COLO668 (cell line): ENCODE results near the gene CYP4F2.
"Not testable (repeated sequence)": the region's sequence is repeated elsewhere in the genome, so short reads cannot be mapped to it uniquely, and the experiment has no call there.

Experiments used
- DNase-seq: peaks from one replicate; lab custom pipeline; 2025; ENCODE audit not compliant: unreplicated experiment; lab: John Stamatoyannopoulos, UW

The CYP4F2 gene, protein sequence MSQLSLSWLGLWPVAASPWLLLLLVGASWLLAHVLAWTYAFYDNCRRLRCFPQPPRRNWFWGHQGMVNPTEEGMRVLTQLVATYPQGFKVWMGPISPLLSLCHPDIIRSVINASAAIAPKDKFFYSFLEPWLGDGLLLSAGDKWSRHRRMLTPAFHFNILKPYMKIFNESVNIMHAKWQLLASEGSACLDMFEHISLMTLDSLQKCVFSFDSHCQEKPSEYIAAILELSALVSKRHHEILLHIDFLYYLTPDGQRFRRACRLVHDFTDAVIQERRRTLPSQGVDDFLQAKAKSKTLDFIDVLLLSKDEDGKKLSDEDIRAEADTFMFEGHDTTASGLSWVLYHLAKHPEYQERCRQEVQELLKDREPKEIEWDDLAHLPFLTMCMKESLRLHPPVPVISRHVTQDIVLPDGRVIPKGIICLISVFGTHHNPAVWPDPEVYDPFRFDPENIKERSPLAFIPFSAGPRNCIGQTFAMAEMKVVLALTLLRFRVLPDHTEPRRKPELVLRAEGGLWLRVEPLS

GRCh38 chr19:15897738-15898276 lies at the start of gene CYP4F2:
TSS of gene CYP4F2 (minus strand) at chr19:15898074. CDS start at chr19:15897611, 463 bp downstream.
- no peak for DNase-seq

DNA sequence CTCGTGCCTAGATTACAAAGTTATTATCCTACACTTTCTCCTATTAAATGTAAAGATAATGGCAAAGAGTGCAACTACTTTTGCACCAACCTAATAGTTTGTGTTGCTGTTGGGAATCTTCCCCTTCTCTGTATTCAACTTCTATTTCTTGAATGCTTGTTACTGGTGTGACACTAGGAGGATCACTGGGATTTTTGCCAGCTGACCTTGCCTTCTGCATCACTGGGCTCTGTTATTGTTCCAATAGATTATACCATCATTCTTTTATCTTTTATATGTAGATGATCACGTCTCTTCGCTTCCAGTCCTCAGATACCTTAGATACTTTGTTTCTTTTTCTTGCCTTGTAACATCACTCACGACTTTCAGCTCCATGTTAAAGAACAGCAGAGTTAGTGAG lies 47.4 kb upstream of the CYP4F2 start:
- no peak for DNase-seq

DNA sequence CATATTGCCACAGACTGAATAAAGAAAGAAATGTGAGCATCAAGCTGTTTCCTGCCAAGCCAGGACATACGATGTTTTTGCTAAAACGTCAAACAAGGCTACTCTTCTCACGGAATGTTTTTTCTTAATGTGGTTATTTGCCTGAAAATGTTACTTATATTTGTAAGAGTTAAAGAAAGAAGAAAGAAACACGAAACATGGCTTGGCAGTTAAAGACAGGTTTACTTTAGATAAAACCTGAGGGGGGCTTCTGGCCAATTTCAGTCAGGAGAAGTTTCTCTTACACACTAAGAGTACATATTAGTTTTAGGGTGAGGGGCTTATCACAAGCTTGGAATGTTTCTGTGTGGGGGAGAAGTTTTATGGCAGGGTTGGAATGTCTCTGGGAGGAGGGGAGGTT lies 46.5 kb upstream of the CYP4F2 start:
- no peak for DNase-seq

- no peak for DNase-seq
Measured at GRCh38 chr19:15937771-15938170, 39.9 kb upstream of the CYP4F2 start.

DNA sequence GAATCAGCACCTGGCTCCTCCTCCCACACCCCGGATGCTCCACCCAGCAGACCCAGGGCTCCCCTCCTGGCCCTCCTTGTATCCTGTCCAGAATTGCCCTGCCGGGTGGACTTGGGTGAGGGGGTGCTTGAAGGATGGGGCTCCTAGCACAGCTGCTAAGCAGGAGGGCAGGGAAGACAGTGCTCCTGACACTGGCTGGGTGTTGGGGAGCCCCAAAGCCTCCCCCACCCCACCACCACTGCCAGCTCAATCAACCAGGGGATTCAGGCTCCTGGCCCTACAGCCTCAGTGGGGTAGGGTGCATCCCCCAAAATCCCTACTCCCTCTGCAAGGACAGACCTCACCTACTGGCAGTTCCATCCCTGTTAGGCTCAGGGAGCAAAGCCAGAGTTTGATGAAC lies 39.1 kb upstream of the CYP4F2 start:
- no peak for DNase-seq

GRCh38 chr19:15936173-15936572 lies 38.3 kb upstream of the CYP4F2 start:
- DNase-seq = no peak

GRCh38 chr19:15935167-15935702 lies 37.4 kb upstream of the CYP4F2 start:
- DNase-seq = no peak

DNA sequence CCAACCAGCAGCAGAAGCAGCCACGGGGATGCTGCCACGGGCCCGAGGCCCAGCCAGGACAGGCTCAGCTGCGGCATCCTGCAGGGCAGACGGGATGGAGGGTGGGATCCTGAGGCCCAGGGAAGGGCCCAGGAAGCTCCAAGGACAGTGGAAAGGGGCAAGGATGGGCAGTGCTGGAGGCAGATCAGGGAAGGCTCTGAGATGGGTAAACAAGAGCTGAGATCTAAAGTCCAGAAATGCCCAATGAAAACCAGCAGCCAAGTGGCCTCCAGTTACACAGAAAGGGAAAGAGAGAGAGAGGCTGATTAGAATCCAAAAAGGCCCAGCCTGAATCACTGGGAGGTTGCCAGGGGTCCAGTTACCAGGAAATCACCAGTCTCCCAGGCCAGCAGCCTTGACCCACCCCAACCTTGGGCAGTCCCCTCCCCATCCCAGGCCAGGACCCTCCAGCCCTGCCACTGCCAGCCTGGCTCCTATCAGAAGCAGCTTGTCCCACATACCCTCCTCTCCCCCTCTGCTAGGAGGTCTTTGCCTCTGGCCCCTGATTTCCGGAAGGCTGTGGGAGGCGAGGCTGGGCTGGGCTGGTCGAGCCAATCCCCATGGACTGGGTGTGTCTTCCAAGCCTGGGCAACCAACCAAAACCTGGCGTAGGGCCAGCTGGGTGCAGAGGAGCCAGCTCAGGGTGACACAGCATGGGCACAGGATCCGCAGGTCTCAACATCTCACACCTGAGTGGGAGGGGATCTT lies 36.6 kb upstream of the CYP4F2 start, which contains the start of gene CYP4F11:
CYP4F11 (minus strand) TSS at position 198 of the 747 bp plus-strand sequence; CDS start at position 77, 121 bp downstream.
- DNase-seq = peak; percentile 15

DNA sequence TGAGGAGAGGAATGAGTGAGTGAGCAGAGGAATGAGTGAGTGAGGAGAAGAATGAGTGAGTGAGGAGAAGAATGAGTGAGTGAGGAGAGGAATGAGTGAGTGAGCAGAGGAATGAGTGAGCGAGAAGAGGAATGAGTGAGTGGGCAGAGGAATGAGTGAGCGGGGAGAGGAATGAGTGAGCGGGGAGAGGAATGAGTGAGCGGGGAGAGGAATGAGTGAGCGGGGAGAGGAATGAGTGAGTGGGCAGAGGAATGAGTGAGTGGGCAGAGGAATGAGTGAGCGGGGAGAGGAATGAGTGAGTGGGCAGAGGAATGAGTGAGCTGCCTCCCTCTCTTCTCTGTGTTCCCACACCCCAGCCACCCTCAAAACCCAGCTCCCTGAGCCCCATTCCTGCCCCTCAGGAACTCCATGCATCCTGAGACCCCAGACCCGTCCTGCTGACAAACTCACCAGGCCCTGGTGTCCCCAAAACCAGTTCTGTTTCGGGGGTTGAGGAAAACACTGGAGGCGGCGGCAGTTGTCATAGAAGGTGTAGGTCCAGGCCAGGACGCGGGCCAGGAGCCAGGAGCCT lies 36.0 kb upstream of the CYP4F2 start:
- DNase-seq = not testable (repeated sequence)

DNA sequence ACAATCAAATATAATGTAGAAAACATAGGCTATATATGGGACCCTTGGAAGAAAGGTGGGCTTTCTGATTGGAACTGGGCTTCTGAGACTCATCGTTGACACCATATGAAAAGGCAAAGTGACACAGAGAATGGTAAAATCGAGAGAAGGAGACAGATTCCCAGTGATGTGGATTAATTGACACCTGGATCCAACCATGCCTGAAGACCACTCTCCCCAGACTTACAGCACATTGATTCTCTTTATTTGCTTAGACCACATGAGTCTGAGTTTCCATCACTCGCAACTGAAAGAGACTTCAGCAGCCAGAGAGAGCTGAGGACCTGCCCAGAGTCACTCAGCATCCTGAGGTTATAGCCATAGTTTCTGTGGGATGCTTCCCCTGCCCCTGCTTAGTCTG lies 30.4 kb upstream of the CYP4F2 start:
- DNase-seq = no peak

DNA sequence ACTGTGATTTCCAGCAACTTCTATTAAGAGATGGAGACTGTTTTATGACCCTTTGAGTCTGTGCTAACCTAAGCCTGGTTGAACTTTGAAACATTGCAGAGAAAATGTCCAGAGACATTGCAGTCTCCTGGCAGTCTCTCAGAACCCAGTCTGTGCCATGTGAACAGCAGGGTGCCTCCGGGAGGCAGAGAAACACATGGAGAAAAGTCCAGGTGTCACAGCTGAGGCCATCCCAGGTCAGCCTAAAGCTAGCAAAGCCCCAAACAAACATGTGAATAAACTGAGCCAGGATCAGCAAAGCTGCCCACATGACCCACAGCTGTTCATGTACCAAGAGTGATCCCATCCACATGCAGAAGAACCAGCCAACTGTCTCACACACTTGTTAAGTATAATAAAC lies 28.6 kb upstream of the CYP4F2 start:
- DNase-seq = no peak

DNA sequence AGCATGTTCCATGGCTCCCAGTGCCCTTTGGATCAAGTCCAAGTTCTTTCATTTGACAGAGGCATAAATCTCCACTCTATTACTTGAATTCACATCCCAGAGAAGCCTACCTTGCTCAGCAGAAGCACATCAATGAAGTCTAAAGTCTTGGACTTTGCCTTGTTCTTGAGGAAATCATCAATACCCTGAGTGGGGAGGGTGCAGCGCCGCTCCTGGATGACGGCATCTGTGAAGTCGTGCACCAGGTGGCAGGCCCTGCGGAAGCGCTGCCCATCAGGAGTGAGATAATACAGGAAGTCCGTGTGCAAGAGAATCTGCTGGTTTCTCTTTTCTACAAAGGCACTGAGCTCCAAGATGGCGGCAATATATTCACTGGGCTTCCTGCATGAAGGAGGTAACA lies 25.8 kb upstream of the CYP4F2 start:
- DNase-seq = no peak

DNA sequence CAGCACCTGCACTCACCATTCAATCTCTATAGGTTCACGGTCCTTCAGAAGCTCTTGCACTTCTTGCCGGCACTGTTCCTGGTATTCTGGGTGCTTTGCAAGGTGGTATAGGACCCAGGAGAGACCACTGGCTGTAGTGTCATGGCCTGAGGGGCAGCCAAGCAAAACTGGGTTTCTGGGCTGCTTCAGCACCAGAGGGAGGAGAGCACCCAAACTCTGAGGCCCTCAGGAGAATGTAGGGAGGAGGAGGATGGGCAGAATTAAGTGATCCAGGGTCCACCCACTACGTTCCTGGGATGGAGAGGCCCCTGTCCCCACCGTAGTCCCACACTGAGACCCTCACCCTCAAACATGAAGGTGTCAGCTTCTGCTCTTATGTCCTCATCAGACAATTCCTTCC lies 24.1 kb upstream of the CYP4F2 start:
- DNase-seq = no peak

DNA sequence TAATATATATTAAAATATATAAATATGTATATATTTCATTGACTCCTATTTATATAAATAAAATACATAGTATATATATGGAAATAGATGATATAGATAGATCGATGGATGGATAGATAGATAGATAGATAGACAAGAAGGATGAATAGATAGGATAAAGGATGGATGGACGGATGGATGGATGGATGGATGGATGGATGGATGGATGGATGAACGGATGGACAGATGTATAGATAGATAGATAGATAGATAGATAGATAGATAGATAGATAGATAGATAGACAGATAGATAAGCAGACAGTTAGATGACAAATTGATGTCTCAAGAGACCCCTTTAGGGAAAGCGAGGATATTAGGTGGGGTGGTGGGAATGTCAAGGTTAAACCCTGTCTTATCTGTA lies 21.4 kb upstream of the CYP4F2 start:
- DNase-seq = no peak

- DNase-seq = no peak
Measured at GRCh38 chr19:15915109-15915508, 17.2 kb upstream of the CYP4F2 start.

DNA sequence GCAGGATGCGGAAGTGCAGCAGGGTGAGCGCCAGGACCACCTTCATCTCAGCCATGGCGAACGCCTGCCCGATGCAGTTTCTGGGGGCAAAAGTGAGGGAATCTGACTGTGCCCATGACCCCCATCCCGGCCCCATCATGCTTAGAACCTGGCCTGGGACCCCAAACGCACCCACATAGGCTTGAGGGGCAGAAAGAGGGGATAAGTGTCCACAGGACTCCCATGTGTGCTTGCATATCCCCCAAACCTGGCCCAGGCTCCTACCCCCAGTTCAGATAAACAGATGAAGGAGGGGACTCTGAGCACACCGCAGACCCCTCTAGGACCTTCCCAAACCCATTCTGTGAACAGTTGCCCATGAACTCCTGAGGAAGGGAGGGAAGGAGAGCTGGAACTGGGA lies 16.0 kb upstream of the CYP4F2 start:
- no peak for DNase-seq

- no peak for DNase-seq
Measured at GRCh38 chr19:15913384-15913783, 15.5 kb upstream of the CYP4F2 start.

DNA sequence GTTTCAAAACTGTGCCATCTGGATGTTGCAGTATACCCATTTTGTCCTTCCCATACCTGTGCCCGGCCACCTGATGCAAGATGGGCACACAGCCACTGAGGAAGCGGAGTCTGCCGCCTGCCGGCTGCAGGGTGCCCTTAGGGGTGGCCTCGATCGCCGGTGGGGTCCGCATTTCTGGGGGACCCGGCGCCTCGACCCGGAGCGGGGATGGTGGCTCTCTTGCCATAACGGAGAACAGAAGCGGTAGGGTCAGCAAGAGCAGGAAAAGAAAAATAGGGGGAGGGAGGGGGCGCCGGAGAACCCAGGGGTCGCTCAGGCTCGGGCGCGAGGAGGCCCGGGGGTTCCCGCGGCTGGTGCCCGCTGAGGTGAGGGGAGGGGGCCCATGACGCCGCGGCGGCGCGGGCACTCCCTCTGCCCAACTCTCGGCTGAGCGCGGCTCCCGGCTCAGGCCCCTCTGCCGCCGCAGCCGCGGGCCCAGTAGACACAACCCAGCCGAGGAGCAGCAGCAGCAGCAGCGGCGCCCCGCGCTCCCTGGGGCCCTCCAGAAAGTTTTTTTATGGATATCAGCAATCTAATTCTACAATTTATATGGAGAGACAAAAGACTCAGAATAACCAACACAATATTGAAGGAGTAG lies 13.8 kb upstream of the CYP4F2 start:
- no peak for DNase-seq

GRCh38 chr19:15905026-15905425 lies 7.2 kb upstream of the CYP4F2 start:
- no peak for DNase-seq

- DNase-seq = not testable (repeated sequence)
Measured at GRCh38 chr19:15902898-15903297, 5.0 kb upstream of the CYP4F2 start.

- DNase-seq = no peak
Measured at GRCh38 chr19:15902254-15902653, 4.4 kb upstream of the CYP4F2 start.
